ENCODE results near the gene NHEJ1. TPM values are rescaled to one million over a fixed set of nuclear protein-coding genes. Genes with fewer than 3 reads are reported as not detected.

Gene NHEJ1
- polyA plus RNA-seq, 1 donor (not counting 4 experiments of a cell fraction or from before 2014, with no cell fraction given) = 13.1 TPM

DNA sequence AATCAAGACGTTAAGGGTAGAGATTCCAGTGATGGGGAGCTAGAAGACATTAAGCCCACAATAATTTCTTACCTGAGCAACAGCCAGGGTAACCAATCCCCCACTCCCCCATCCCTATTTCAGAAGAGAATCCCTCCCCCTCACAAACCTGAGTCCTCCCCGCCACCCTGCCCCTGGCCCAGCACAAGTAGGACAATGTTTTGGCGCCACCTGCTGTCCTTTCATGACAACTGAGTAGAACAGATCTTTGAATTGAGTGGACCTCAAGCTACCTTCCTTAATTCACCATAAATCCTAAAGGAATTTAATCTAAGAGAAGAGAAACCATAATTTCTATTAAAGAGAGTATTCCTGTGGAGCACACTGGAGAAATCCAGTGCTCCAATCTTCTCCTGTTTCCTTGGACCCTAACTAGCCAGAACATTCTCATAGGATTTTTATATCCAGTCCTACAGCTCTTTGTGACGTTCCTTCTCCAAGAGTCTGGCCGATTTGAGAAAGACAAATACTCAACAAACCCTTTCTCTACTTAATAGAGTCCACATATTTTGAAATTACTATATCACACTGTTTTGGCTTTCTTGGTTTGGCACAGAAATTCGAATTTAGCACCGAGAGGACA, 41.1 kb downstream of the NHEJ1 start:
- H3K27me3 ChIP-seq (ENCODE audit: control insufficient read depth, extremely low read depth, insufficient read depth, low read length) = no peaks in the 10 kb centered on the region
- H3K9me1 ChIP-seq (ENCODE audit: control insufficient read depth, extremely low read depth, insufficient read depth, low read length) = peaks cover 2% of the 10 kb centered on the region
- H3K4me1 ChIP-seq (ENCODE audit: control insufficient read depth, extremely low read depth, insufficient read depth, low read length) = peaks cover 11% of the 10 kb centered on the region
- no peak overlapping the region for H3K4me2 ChIP-seq (ENCODE audit: control insufficient read depth, extremely low read depth, insufficient read depth, low read depth, low read length)
- H2AFZ ChIP-seq (ENCODE audit: control insufficient read depth, low read length) = no peak overlapping the region
- peaks cover 0 to 1% of the 10 kb centered on the region in 2 experiments for H3K36me3 ChIP-seq (ENCODE audit: control insufficient read depth in 2 of 2, extremely low read depth in 1 of 2, insufficient read depth in 2 of 2, low read length in 2 of 2)
- DNase-seq (ENCODE audit: low read depth, low spot score) (no peak), FAIRE-seq (no peak)
- no peaks in the 10 kb centered on the region for H3K79me2 ChIP-seq (ENCODE audit: control insufficient read depth, insufficient read depth, low read length)
- no peak overlapping the region for H3K4me3 ChIP-seq (ENCODE audit: control insufficient read depth in 2 of 3, extremely low read depth in 1 of 3, insufficient read depth in 2 of 3, low read depth in 1 of 3, low read length in 3 of 3)
- no peaks in the 10 kb centered on the region for H3K9me3 ChIP-seq (ENCODE audit: control insufficient read depth, low read depth, low read length)
- TF ChIP-seq, protein P1, sequence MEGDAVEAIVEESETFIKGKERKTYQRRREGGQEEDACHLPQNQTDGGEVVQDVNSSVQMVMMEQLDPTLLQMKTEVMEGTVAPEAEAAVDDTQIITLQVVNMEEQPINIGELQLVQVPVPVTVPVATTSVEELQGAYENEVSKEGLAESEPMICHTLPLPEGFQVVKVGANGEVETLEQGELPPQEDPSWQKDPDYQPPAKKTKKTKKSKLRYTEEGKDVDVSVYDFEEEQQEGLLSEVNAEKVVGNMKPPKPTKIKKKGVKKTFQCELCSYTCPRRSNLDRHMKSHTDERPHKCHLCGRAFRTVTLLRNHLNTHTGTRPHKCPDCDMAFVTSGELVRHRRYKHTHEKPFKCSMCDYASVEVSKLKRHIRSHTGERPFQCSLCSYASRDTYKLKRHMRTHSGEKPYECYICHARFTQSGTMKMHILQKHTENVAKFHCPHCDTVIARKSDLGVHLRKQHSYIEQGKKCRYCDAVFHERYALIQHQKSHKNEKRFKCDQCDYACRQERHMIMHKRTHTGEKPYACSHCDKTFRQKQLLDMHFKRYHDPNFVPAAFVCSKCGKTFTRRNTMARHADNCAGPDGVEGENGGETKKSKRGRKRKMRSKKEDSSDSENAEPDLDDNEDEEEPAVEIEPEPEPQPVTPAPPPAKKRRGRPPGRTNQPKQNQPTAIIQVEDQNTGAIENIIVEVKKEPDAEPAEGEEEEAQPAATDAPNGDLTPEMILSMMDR (optimal IDR thresholded peaks at IDR 0.05 in 1 of 3, IDR thresholded peaks at IDR 0.05 in 1 of 3, conservative IDR thresholded peaks at IDR 0.05 in 1 of 3; ENCODE audit: extremely low read depth in 1 of 3, insufficient read depth in 2 of 3, low read length in 3 of 3) = peak; percentile 67 to 89 (median 73)
- no peak for TF ChIP-seq EZH2 (IDR thresholded peaks at IDR 0.05; ENCODE audit: low read length)
- H4K20me1 ChIP-seq (ENCODE audit: control insufficient read depth, extremely low read depth, insufficient read depth, low read length) = no peaks in the 10 kb centered on the region
- no peak overlapping the region for H3K27ac ChIP-seq (ENCODE audit: control insufficient read depth, insufficient read depth, low read length)
- dilution Hi-C loops (cut with MboI; ENCODE audit: extremely low pct_ligation_motif_present, low sequenced_read_pairs) = no loop called here
- H3K9ac ChIP-seq (ENCODE audit: control insufficient read depth, extremely low read depth, insufficient read depth, low read length) = no peak overlapping the region

- no peak overlapping the region for H3K4me2 ChIP-seq (ENCODE audit: control insufficient read depth, extremely low read depth, insufficient read depth, low read depth, low read length)
- no peak overlapping the region for H3K4me3 ChIP-seq (ENCODE audit: control insufficient read depth in 2 of 3, extremely low read depth in 1 of 3, insufficient read depth in 2 of 3, low read depth in 1 of 3, low read length in 3 of 3)
- dilution Hi-C loops (cut with MboI; ENCODE audit: extremely low pct_ligation_motif_present, low sequenced_read_pairs) = no loop called here
- H3K27me3 ChIP-seq (ENCODE audit: control insufficient read depth, extremely low read depth, insufficient read depth, low read length) = no peaks in the 10 kb centered on the region
- H4K20me1 ChIP-seq (ENCODE audit: control insufficient read depth, extremely low read depth, insufficient read depth, low read length) = no peaks in the 10 kb centered on the region
- no peak for TF ChIP-seq EZH2 (IDR thresholded peaks at IDR 0.05; ENCODE audit: low read length)
- TF ChIP-seq, protein P1 (optimal IDR thresholded peaks at IDR 0.05 in 1 of 3, IDR thresholded peaks at IDR 0.05 in 1 of 3, conservative IDR thresholded peaks at IDR 0.05 in 1 of 3; ENCODE audit: extremely low read depth in 1 of 3, insufficient read depth in 2 of 3, low read length in 3 of 3) = no peak
- H3K27ac ChIP-seq (ENCODE audit: control insufficient read depth, insufficient read depth, low read length) = no peak overlapping the region
- no peaks in the 10 kb centered on the region for H3K36me3 ChIP-seq (ENCODE audit: control insufficient read depth in 2 of 2, extremely low read depth in 1 of 2, insufficient read depth in 2 of 2, low read length in 2 of 2)
- FAIRE-seq (no peak), DNase-seq (ENCODE audit: low read depth, low spot score) (no peak)
- no peaks in the 10 kb centered on the region for H3K79me2 ChIP-seq (ENCODE audit: control insufficient read depth, insufficient read depth, low read length)
- H3K9me1 ChIP-seq (ENCODE audit: control insufficient read depth, extremely low read depth, insufficient read depth, low read length) = no peaks in the 10 kb centered on the region
- H2AFZ ChIP-seq (ENCODE audit: control insufficient read depth, low read length) = no peak overlapping the region
- H3K9ac ChIP-seq (ENCODE audit: control insufficient read depth, extremely low read depth, insufficient read depth, low read length) = no peak overlapping the region
- H3K9me3 ChIP-seq (ENCODE audit: control insufficient read depth, low read depth, low read length) = no peaks in the 10 kb centered on the region
- peaks cover 11% of the 10 kb centered on the region for H3K4me1 ChIP-seq (ENCODE audit: control insufficient read depth, extremely low read depth, insufficient read depth, low read length)
Measured at GRCh38 chr2:219118504-219118903, 42.1 kb downstream of the NHEJ1 start.
